ENCODE data around the gene ANKS4B.
"Not testable (repeated sequence)": the region's sequence is repeated elsewhere in the genome, so short reads cannot be mapped to it uniquely, and the experiment has no call there.

The ANKS4B gene

GRCh38 chr16:21192991-21193390, 40.5 kb upstream of the ANKS4B start:
- no peak overlapping the region for H2BK120ac ChIP-seq (ENCODE audit: low read depth, low read length)
- H3K36me3 ChIP-seq (replicated peaks in 1 of 2; ENCODE audit: control insufficient read depth in 2 of 2, insufficient read depth in 2 of 2, low read length in 2 of 2), result no peaks in the 10 kb centered on the region
- WGBS, 2 donors (ENCODE audit: extremely low coverage in 2 of 2, insufficient read length in 2 of 2, insufficient replicate concordance in 1 of 2), result no CpG with 5 or more reads among the region's 1 CpG
- no peaks in the 10 kb centered on the region for H3K27me3 ChIP-seq (ENCODE audit: control insufficient read depth in 3 of 3, insufficient read depth in 3 of 3, low read depth in 1 of 3, low read length in 3 of 3)
- no peak overlapping the region for H3K9ac ChIP-seq (ENCODE audit: low read depth, low read length, poor library complexity)
- no peak overlapping the region for H3K23ac ChIP-seq (ENCODE audit: low read depth, low read length, poor library complexity)
- H3K4ac ChIP-seq (ENCODE audit: low read length), result no peak overlapping the region
- H3K27ac ChIP-seq (replicated peaks; ENCODE audit: low read length), result no peak overlapping the region
- no peak overlapping the region for H3K18ac ChIP-seq (ENCODE audit: low read length)
- no peaks in the 10 kb centered on the region for H3K4me1 ChIP-seq (ENCODE audit: control insufficient read depth in 2 of 2, insufficient read depth in 1 of 2, low read depth in 1 of 2, low read length in 2 of 2)
- H3K4me3 ChIP-seq (ENCODE audit: low read length in 2 of 2), result no peak overlapping the region
- no peak overlapping the region for H2AFZ ChIP-seq (ENCODE audit: low read length)
- peaks cover 0 to 2% of the 10 kb centered on the region in 2 donors for H3K9me3 ChIP-seq (replicated peaks in 1 of 2; ENCODE audit: control insufficient read depth in 2 of 2, insufficient read depth in 1 of 2, low read depth in 1 of 2, low read length in 2 of 2)
- no peak overlapping the region for H4K91ac ChIP-seq (ENCODE audit: low read depth, low read length, poor library complexity)
- no peak overlapping the region for H3K14ac ChIP-seq (ENCODE audit: low read length)
- DNase-seq (ENCODE audit: low spot score), result no peak
- H2BK15ac ChIP-seq (ENCODE audit: low read length), result no peak overlapping the region
- H4K8ac ChIP-seq (ENCODE audit: low read depth, low read length), result no peak overlapping the region
- H3K4me2 ChIP-seq (ENCODE audit: insufficient read depth, low read length, poor library complexity, severe bottlenecking), result no peak overlapping the region
- no peak overlapping the region for H2AK5ac ChIP-seq (ENCODE audit: low read depth, low read length)
- H2BK5ac ChIP-seq (ENCODE audit: low read length), result no peak overlapping the region
- H3K79me1 ChIP-seq (ENCODE audit: low read depth, low read length), result no peaks in the 10 kb centered on the region
- H2BK12ac ChIP-seq (ENCODE audit: low read length), result no peak overlapping the region

- no CpG with 5 or more reads among the region's 6 CpGs for WGBS, 2 donors (ENCODE audit: extremely low coverage in 2 of 2, insufficient read length in 2 of 2, insufficient replicate concordance in 1 of 2)
- no peaks in the 10 kb centered on the region for H3K27me3 ChIP-seq (ENCODE audit: control insufficient read depth in 3 of 3, insufficient read depth in 3 of 3, low read depth in 1 of 3, low read length in 3 of 3)
- no peak overlapping the region for H3K14ac ChIP-seq (ENCODE audit: low read length)
- H3K27ac ChIP-seq (replicated peaks; ENCODE audit: low read length), result no peak overlapping the region
- no peak overlapping the region for H2BK12ac ChIP-seq (ENCODE audit: low read length)
- H3K9ac ChIP-seq (ENCODE audit: low read depth, low read length, poor library complexity), result no peak overlapping the region
- no peak overlapping the region for H4K91ac ChIP-seq (ENCODE audit: low read depth, low read length, poor library complexity)
- no peak overlapping the region for H4K8ac ChIP-seq (ENCODE audit: low read depth, low read length)
- H3K4ac ChIP-seq (ENCODE audit: low read length), result no peak overlapping the region
- no peaks in the 10 kb centered on the region for H3K36me3 ChIP-seq (replicated peaks in 1 of 2; ENCODE audit: control insufficient read depth in 2 of 2, insufficient read depth in 2 of 2, low read length in 2 of 2)
- no peak overlapping the region for H3K4me2 ChIP-seq (ENCODE audit: insufficient read depth, low read length, poor library complexity, severe bottlenecking)
- no peak overlapping the region for H2BK15ac ChIP-seq (ENCODE audit: low read length)
- no peak overlapping the region for H2AFZ ChIP-seq (ENCODE audit: low read length)
- no peaks in the 10 kb centered on the region for H3K79me1 ChIP-seq (ENCODE audit: low read depth, low read length)
- peaks cover 0 to 2% of the 10 kb centered on the region in 2 donors for H3K9me3 ChIP-seq (replicated peaks in 1 of 2; ENCODE audit: control insufficient read depth in 2 of 2, insufficient read depth in 1 of 2, low read depth in 1 of 2, low read length in 2 of 2)
- no peak overlapping the region for H3K18ac ChIP-seq (ENCODE audit: low read length)
- H3K4me3 ChIP-seq (ENCODE audit: low read length in 2 of 2), result no peak overlapping the region
- no peaks in the 10 kb centered on the region for H3K4me1 ChIP-seq (ENCODE audit: control insufficient read depth in 2 of 2, insufficient read depth in 1 of 2, low read depth in 1 of 2, low read length in 2 of 2)
- H2BK5ac ChIP-seq (ENCODE audit: low read length), result no peak overlapping the region
- H2BK120ac ChIP-seq (ENCODE audit: low read depth, low read length), result no peak overlapping the region
- DNase-seq (ENCODE audit: low spot score), result no peak
- H3K23ac ChIP-seq (ENCODE audit: low read depth, low read length, poor library complexity), result no peak overlapping the region
- no peak overlapping the region for H2AK5ac ChIP-seq (ENCODE audit: low read depth, low read length)
Measured at GRCh38 chr16:21194771-21195301, 38.7 kb upstream of the ANKS4B start.

- H3K4ac ChIP-seq (ENCODE audit: low read length); H2BK15ac ChIP-seq (ENCODE audit: low read length); H3K9ac ChIP-seq (ENCODE audit: low read depth, low read length, poor library complexity); H2BK120ac ChIP-seq (ENCODE audit: low read depth, low read length); H3K18ac ChIP-seq (ENCODE audit: low read length); H3K4me3 ChIP-seq (ENCODE audit: low read length in 2 of 2); H3K27ac ChIP-seq (replicated peaks; ENCODE audit: low read length); H3K23ac ChIP-seq (ENCODE audit: low read depth, low read length, poor library complexity); H3K79me1 ChIP-seq (ENCODE audit: low read depth, low read length); H3K9me3 ChIP-seq (replicated peaks in 1 of 2; ENCODE audit: control insufficient read depth in 2 of 2, insufficient read depth in 1 of 2, low read depth in 1 of 2, low read length in 2 of 2); H4K8ac ChIP-seq (ENCODE audit: low read depth, low read length); H4K91ac ChIP-seq (ENCODE audit: low read depth, low read length, poor library complexity); H3K14ac ChIP-seq (ENCODE audit: low read length); H2BK12ac ChIP-seq (ENCODE audit: low read length); H3K4me2 ChIP-seq (ENCODE audit: insufficient read depth, low read length, poor library complexity, severe bottlenecking); H3K36me3 ChIP-seq (replicated peaks in 1 of 2; ENCODE audit: control insufficient read depth in 2 of 2, insufficient read depth in 2 of 2, low read length in 2 of 2); H2AFZ ChIP-seq (ENCODE audit: low read length); H2BK5ac ChIP-seq (ENCODE audit: low read length); H3K27me3 ChIP-seq (ENCODE audit: control insufficient read depth in 3 of 3, insufficient read depth in 3 of 3, low read depth in 1 of 3, low read length in 3 of 3); H3K4me1 ChIP-seq (ENCODE audit: control insufficient read depth in 2 of 2, insufficient read depth in 1 of 2, low read depth in 1 of 2, low read length in 2 of 2); H2AK5ac ChIP-seq (ENCODE audit: low read depth, low read length); DNase-seq (ENCODE audit: low spot score): not testable (repeated sequence)
- WGBS, 2 donors (ENCODE audit: extremely low coverage in 2 of 2, insufficient read length in 2 of 2, insufficient replicate concordance in 1 of 2), result no CpG with 5 or more reads among the region's 8 CpGs
Measured at GRCh38 chr16:21195330-21195729, 38.2 kb upstream of the ANKS4B start.

- Histone ChIP-seq H3K27me3 (ENCODE audit: control insufficient read depth in 3 of 3, insufficient read depth in 3 of 3, low read depth in 1 of 3, low read length in 3 of 3) (peaks cover 0 to 3% (median 0%) of the 10 kb centered on the region in 3 experiments), H3K4ac (ENCODE audit: low read length) (no peak overlapping the region), H3K18ac (ENCODE audit: low read length) (no peak overlapping the region), H4K91ac (ENCODE audit: low read depth, low read length, poor library complexity) (no peak overlapping the region), H3K23ac (ENCODE audit: low read depth, low read length, poor library complexity) (no peak overlapping the region), H3K4me2 (ENCODE audit: insufficient read depth, low read length, poor library complexity, severe bottlenecking) (no peak overlapping the region), H3K79me1 (ENCODE audit: low read depth, low read length) (no peaks in the 10 kb centered on the region), H3K14ac (ENCODE audit: low read length) (no peak overlapping the region), H2BK5ac (ENCODE audit: low read length) (no peak overlapping the region), H2AFZ (ENCODE audit: low read length) (no peak overlapping the region), H2BK12ac (ENCODE audit: low read length) (no peak overlapping the region), H3K27ac (replicated peaks; ENCODE audit: low read length) (no peak overlapping the region), H4K8ac (ENCODE audit: low read depth, low read length) (no peak overlapping the region), H3K4me3 (ENCODE audit: low read length in 2 of 2) (no peak overlapping the region), H2BK15ac (ENCODE audit: low read length) (no peak overlapping the region), H2BK120ac (ENCODE audit: low read depth, low read length) (no peak overlapping the region), H2AK5ac (ENCODE audit: low read depth, low read length) (no peak overlapping the region), H3K9me3 (replicated peaks in 1 of 2; ENCODE audit: control insufficient read depth in 2 of 2, insufficient read depth in 1 of 2, low read depth in 1 of 2, low read length in 2 of 2) (no peaks in the 10 kb centered on the region), H3K9ac (ENCODE audit: low read depth, low read length, poor library complexity) (no peak overlapping the region), H3K4me1 (ENCODE audit: control insufficient read depth in 2 of 2, insufficient read depth in 1 of 2, low read depth in 1 of 2, low read length in 2 of 2) (no peaks in the 10 kb centered on the region), H3K36me3 (replicated peaks in 1 of 2; ENCODE audit: control insufficient read depth in 2 of 2, insufficient read depth in 2 of 2, low read length in 2 of 2) (no peaks in the 10 kb centered on the region)
- WGBS, 2 donors (ENCODE audit: extremely low coverage in 2 of 2, insufficient read length in 2 of 2, insufficient replicate concordance in 1 of 2), result no CpG with 5 or more reads among the region's 1 CpG
- no peak for DNase-seq (ENCODE audit: low spot score)
Measured at GRCh38 chr16:21197112-21197511, 36.4 kb upstream of the ANKS4B start.
